Mesangial cell (primary cell): ENCODE measurements around the gene VIPR2. TPM values are rescaled to one million over a fixed set of nuclear protein-coding genes. Genes with fewer than 3 reads are reported as not detected.

Experiments
- total RNA-seq: library from RNA; depleted of rRNA; stranded (reverse); fragments of >200 nt; gene quantifications from 2 replicates; pipeline ENCODE4 v1.2.3, GENCODE V29; 2015

VIPR2 gene
- not detected in 2 replicates for total RNA-seq

GRCh38 chr7:159144758-159145489 is at the start of gene VIPR2:
VIPR2 (minus strand) TSS chr7:159144867; CDS start chr7:159144771, 96 bp downstream.

